Liver (tissue), 9 donors: ENCODE data around the gene SCAMP5. TPM values are rescaled to one million over a fixed set of nuclear protein-coding genes. Genes with fewer than 3 reads are reported as not detected.

Experiments
- DNase-seq: peaks from one replicate; pipeline ENCODE4 v3.0.0-alpha.2; 2017; ENCODE audit warnings: low spot score
- H3K27ac ChIP-seq, 2 donors: one replicate each; pipeline ENCODE4 v1.7.0; 2013; ENCODE audit warnings: inconsistent platforms in 2 of 2, low read length in 2 of 2, control low read depth in 1 of 2, low read depth in 1 of 2, mild to moderate bottlenecking in 1 of 2
- H3K27me3 ChIP-seq, 4 donors: one replicate each; pipeline versions ENCODE4 v1.6.1 to v1.7.0; 2013; ENCODE audit warnings: low read length in 3 of 4, inconsistent platforms in 1 of 4, mild to moderate bottlenecking in 1 of 4, moderate library complexity in 1 of 4; ENCODE audit not compliant: control insufficient read depth in 4 of 4, insufficient read depth in 4 of 4
- H3K36me3 ChIP-seq, 4 donors: one replicate each; pipeline versions ENCODE4 v1.6.1 to v1.7.0; 2013; ENCODE audit warnings: low read length in 3 of 4, mild to moderate bottlenecking in 3 of 4, low read depth in 1 of 4, moderate library complexity in 1 of 4; ENCODE audit not compliant: control insufficient read depth in 4 of 4, insufficient read depth in 3 of 4
- H3K4me1 ChIP-seq, 4 donors: one replicate each; pipeline versions ENCODE4 v1.6.1 to v1.7.0; 2013; ENCODE audit warnings: low read length in 3 of 4, mild to moderate bottlenecking in 3 of 4, moderate library complexity in 1 of 4; ENCODE audit not compliant: control insufficient read depth in 4 of 4, insufficient read depth in 4 of 4
- H3K4me3 ChIP-seq, 3 donors: one replicate each; pipeline versions ENCODE4 v1.6.1 to v1.7.0; 2013; ENCODE audit warnings: low read length in 3 of 3, control low read depth in 1 of 3, low read depth in 1 of 3, mild to moderate bottlenecking in 1 of 3
- H3K9ac ChIP-seq, 2 donors: one replicate each; pipeline ENCODE4 v1.7.0; 2013; ENCODE audit warnings: low read length in 2 of 2, mild to moderate bottlenecking in 2 of 2, moderate library complexity in 2 of 2, control low read depth in 1 of 2, low read depth in 1 of 2
- H3K9me3 ChIP-seq, 4 donors: one replicate each; pipeline versions ENCODE4 v1.6.1 to v1.7.0; 2013; ENCODE audit warnings: low read length in 3 of 4; ENCODE audit not compliant: control insufficient read depth in 4 of 4
- ATF3 ChIP-seq: IDR thresholded peaks from 2 replicates; pipeline ENCODE4 v1.6.1; 2016; ENCODE audit warnings: antibody characterized with exemption
- CTCF ChIP-seq: fragments of 150-350 bp; IDR thresholded peaks from 2 replicates; pipeline ENCODE4 v1.5.1; 2017; ENCODE audit warnings: improper control_type of control experiment, low read depth, low read length; ENCODE audit not compliant: missing input control
- EGR1 ChIP-seq, 2 donors: IDR thresholded peaks; 2 replicates each; pipeline ENCODE4 v1.6.1; 2016 to 2018; ENCODE audit warnings: antibody characterized with exemption in 2 of 2, low read depth in 2 of 2
- FOXA1 ChIP-seq: IDR thresholded peaks from 2 replicates; pipeline ENCODE4 v1.6.1; 2016; ENCODE audit warnings: antibody characterized with exemption
- FOXA2 ChIP-seq: IDR thresholded peaks from 2 replicates; pipeline ENCODE4 v1.6.1; 2016; ENCODE audit warnings: antibody characterized with exemption
- GABPA ChIP-seq, 2 donors: IDR thresholded peaks in 1 of 2; conservative IDR thresholded peaks in 1 of 2; 2 replicates each; pipeline ENCODE4 v1.6.1; 2016; ENCODE audit warnings: antibody characterized with exemption in 2 of 2, mild to moderate bottlenecking in 1 of 2, moderate library complexity in 1 of 2
- HNF4G ChIP-seq: IDR thresholded peaks from 2 replicates; pipeline ENCODE4 v1.6.1; 2016; ENCODE audit warnings: antibody characterized with exemption
- RAD21 ChIP-seq, 2 donors: IDR thresholded peaks; 2 replicates each; pipeline ENCODE4 v1.6.1; 2016; ENCODE audit warnings: antibody characterized with exemption in 2 of 2, mild to moderate bottlenecking in 2 of 2
- TAF1 ChIP-seq: conservative IDR thresholded peaks from 2 replicates; pipeline ENCODE4 v1.6.1; 2016; ENCODE audit warnings: antibody characterized with exemption, mild to moderate bottlenecking
- YY1 ChIP-seq: IDR thresholded peaks from 2 replicates; pipeline ENCODE4 v1.6.1; 2016; ENCODE audit warnings: antibody characterized with exemption, mild to moderate bottlenecking
- ZBTB33 ChIP-seq: IDR thresholded peaks from 2 replicates; pipeline ENCODE4 v1.6.1; 2016; ENCODE audit warnings: antibody characterized with exemption
- WGBS: extraction: QIAGEN DNeasy Blood & Tissue Kit; methylation state at CpG from one replicate; pipeline ENCODE4 v1.1.7; 2013; 5-methylcytosine and 5-hydroxymethylcytosine counted together
- polyA plus RNA-seq, 2 donors: library from polyadenylated mRNA; stranded (reverse) in 1 of 2; unstranded in 1 of 2; fragments of 200-250 nt in 1 of 2; fragments of >200 nt in 1 of 2; fragmentation: Nextera tagmentation in 1 of 2; extraction: Ambion mirVana in 1 of 2; gene quantifications; one replicate each; pipeline versions ENCODE4 v1.2.1 to v1.2.3, GENCODE V29; 2013 to 2015
- total RNA-seq, 2 donors: library from RNA; depleted of rRNA; stranded (reverse); fragments of >200 nt; gene quantifications; one replicate each; pipeline ENCODE4 v1.2.3, GENCODE V29; 2014
- TF ChIP-seq, protein P1 (sequence below): IDR thresholded peaks from 2 replicates; pipeline ENCODE4 v1.6.1; 2016; ENCODE audit warnings: antibody characterized with exemption, mild to moderate bottlenecking
- TF ChIP-seq, protein P2 (sequence below): IDR thresholded peaks from 2 replicates; pipeline ENCODE4 v1.6.1; 2016; ENCODE audit warnings: antibody characterized with exemption
- donor health status: healthy.
- donor health status: healthy.
- donor health status: healthy.
- donor health status: healthy.
- donor health status: healthy.

Gene SCAMP5
- total and polyA plus RNA-seq, 4 donors = 0.50 to 7.5 (median 5.7) TPM

DNA sequence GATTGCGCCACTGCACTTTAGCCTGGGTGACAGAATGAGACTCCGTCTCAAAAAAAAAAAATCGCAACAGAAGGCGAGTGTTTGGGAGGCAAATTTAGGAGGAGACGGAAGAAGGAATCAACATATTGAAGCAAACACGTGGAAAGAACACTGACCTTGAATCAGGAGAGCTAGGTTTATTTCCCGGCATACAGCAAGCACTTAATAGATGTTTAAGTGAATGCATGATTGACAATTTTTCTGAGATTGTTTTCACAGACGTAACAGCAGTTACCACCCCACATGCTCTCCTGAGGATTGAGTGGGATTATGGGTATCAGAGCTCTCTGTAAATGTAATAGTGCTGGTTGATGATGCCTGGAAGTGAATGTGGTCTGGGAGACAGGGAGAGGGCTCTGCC, 33.1 kb upstream of the SCAMP5 start:
- Histone ChIP-seq H3K36me3 (no peaks in the 10 kb centered on the region), H3K27ac (no peak overlapping the region), H3K9ac (no peak overlapping the region), H3K4me1 (peaks cover 8 to 12% (median 10%) of the 10 kb centered on the region in 4 donors), H3K27me3 (peaks cover 0 to 11% (median 3%) of the 10 kb centered on the region in 4 donors), H3K9me3 (no peaks in the 10 kb centered on the region), H3K4me3 (no peak overlapping the region)
- 84% methylated on average over 8 of the region's 8 CpGs for WGBS
- DNase-seq = no peak
- TF ChIP-seq ZBTB33 = no peak
- TF ChIP-seq GABPA (IDR thresholded peaks at IDR 0.05 in 1 of 2, conservative IDR thresholded peaks at IDR 0.05 in 1 of 2) = no peak
- no peak for TF ChIP-seq YY1
- TF ChIP-seq RAD21 (IDR thresholded peaks at IDR 0.05) = no peak
- TF ChIP-seq, protein P1, sequence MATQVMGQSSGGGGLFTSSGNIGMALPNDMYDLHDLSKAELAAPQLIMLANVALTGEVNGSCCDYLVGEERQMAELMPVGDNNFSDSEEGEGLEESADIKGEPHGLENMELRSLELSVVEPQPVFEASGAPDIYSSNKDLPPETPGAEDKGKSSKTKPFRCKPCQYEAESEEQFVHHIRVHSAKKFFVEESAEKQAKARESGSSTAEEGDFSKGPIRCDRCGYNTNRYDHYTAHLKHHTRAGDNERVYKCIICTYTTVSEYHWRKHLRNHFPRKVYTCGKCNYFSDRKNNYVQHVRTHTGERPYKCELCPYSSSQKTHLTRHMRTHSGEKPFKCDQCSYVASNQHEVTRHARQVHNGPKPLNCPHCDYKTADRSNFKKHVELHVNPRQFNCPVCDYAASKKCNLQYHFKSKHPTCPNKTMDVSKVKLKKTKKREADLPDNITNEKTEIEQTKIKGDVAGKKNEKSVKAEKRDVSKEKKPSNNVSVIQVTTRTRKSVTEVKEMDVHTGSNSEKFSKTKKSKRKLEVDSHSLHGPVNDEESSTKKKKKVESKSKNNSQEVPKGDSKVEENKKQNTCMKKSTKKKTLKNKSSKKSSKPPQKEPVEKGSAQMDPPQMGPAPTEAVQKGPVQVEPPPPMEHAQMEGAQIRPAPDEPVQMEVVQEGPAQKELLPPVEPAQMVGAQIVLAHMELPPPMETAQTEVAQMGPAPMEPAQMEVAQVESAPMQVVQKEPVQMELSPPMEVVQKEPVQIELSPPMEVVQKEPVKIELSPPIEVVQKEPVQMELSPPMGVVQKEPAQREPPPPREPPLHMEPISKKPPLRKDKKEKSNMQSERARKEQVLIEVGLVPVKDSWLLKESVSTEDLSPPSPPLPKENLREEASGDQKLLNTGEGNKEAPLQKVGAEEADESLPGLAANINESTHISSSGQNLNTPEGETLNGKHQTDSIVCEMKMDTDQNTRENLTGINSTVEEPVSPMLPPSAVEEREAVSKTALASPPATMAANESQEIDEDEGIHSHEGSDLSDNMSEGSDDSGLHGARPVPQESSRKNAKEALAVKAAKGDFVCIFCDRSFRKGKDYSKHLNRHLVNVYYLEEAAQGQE = no peak
- TF ChIP-seq HNF4G = no peak
- no peak for TF ChIP-seq FOXA1
- no peak for TF ChIP-seq EGR1 (IDR thresholded peaks at IDR 0.05; ENCODE audit: low read depth in 2 of 2)
- TF ChIP-seq, protein P2, sequence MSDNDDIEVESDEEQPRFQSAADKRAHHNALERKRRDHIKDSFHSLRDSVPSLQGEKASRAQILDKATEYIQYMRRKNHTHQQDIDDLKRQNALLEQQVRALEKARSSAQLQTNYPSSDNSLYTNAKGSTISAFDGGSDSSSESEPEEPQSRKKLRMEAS = no peak
- no peak for TF ChIP-seq CTCF
- no peak for TF ChIP-seq FOXA2
- TF ChIP-seq ATF3 = no peak
- TF ChIP-seq TAF1 = no peak

GRCh38 chr15:74962671-74963070, 32.7 kb upstream of the SCAMP5 start:
- no peaks in the 10 kb centered on the region for H3K9me3 ChIP-seq
- DNase-seq = no peak
- peaks cover 5 to 8% (median 7%) of the 10 kb centered on the region in 4 donors for H3K4me1 ChIP-seq
- no peak overlapping the region for H3K27ac ChIP-seq
- no peak for TF ChIP-seq GABPA (IDR thresholded peaks at IDR 0.05 in 1 of 2, conservative IDR thresholded peaks at IDR 0.05 in 1 of 2)
- H3K27me3 ChIP-seq = peaks cover 0 to 11% (median 3%) of the 10 kb centered on the region in 4 donors
- WGBS = 63% methylated on average over 2 of the region's 2 CpGs
- no peak overlapping the region for H3K4me3 ChIP-seq
- H3K9ac ChIP-seq = no peak overlapping the region
- no peaks in the 10 kb centered on the region for H3K36me3 ChIP-seq
